Measurements from ENCODE around the gene ZNF682. TPM values are rescaled to one million over a fixed set of nuclear protein-coding genes. Genes with fewer than 3 reads are reported as not detected.

Gene ZNF682
- 1 to 10 TPM; 2.0 to 2.1 TPM for total RNA-seq

DNA sequence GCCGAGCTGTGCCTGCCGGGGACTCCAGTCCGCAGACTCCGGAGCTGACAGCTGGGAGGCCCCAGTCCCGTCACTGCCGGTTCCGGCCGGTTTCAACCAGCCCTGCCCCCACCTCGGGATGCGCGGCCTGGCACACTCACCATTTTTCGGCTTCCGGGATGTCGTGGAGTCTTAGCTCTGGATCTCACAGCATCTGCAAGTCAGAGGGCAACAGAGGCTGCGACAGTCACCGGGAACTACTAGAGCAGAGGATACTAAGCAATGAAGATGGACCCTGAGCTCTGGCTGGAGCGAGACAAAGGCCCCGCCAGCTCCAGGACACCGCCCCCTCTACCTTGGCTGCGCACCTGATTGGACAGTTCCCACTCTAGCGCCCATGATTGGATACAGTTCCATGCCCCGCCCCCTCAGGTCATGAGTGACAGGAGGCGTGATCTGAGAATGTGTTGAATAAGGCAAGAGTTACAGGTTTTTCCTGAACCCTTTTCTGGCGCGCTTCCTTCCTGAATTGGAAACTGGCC is at the start of gene ZNF682:
Gene ZNF682, minus strand, starts transcription at position 303 of the 521 bp plus-strand sequence. Its CDS starts 160 bp downstream, at position 143.

GRCh38 chr19:20077791-20078463 is 38.6 kb upstream of the ZNF682 start, which contains the start of gene ZNF90:
TSS of gene ZNF90 (plus strand) at chr19:20078000. CDS start at chr19:20078133, 133 bp downstream.

Small RNA genes within 50 kb of the gene (small RNA-seq; reads per million reads assigned to genes)
- 0 reads per million in 2 donors for gene AC006539.3

Other genes starting within 250 kb of the ZNF682 start
- 10 to 100 TPM in 1 of 2 donors, 1 to 10 TPM in 1; 9.3 to 11.0 TPM for gene ZNF506, start 217.8 kb downstream of the ZNF682 start, total RNA-seq
- 10 to 100 TPM in 1 of 2 donors, 1 to 10 TPM in 1; 7.6 to 13.0 TPM for gene ZNF253, start 173.6 kb downstream of the ZNF682 start, total RNA-seq
- 10 to 100 TPM in 1 of 2 donors, 1 to 10 TPM in 1; 7.6 to 11.0 TPM for gene ZNF93, start 138.6 kb downstream of the ZNF682 start, total RNA-seq
- gene ZNF90, start 38.5 kb upstream of the ZNF682 start, total RNA-seq = 1 to 10 TPM in 1 of 2 donors, under 1 TPM in 1; 0.69 to 7.0 TPM
- gene ZNF486, start 127.7 kb upstream of the ZNF682 start, total RNA-seq = 1 to 10 TPM; 2.4 to 6.7 TPM

All from melanocyte of skin (primary cell).